Keratinocyte (primary cell): ENCODE data around the gene CHST1. TPM values are rescaled to one million over a fixed set of nuclear protein-coding genes. Genes with fewer than 3 reads are reported as not detected.

Source experiments
- DNase-seq: peaks from one replicate; pipeline ENCODE4 v3.0.0-alpha.2; 2011; ENCODE audit warnings: low read depth, missing footprints, low spot score
- FAIRE-seq: peaks from 2 replicates; lab custom pipeline; 2011; peaks lifted over from hg19 to GRCh38; lab: Jason Lieb, UNC
- H2AFZ ChIP-seq: 2 replicates; pipeline ENCODE4 v1.6.0; 2012; ENCODE audit warnings: low read length, control low read depth, inconsistent platforms; ENCODE audit not compliant: control insufficient read depth
- H3K27ac ChIP-seq: 2 replicates; pipeline ENCODE4 v1.5.1; 2011; ENCODE audit warnings: low read length; ENCODE audit not compliant: control insufficient read depth, insufficient read depth
- H3K27me3 ChIP-seq: 3 replicates; pipeline ENCODE4 v1.6.0; 2011; ENCODE audit warnings: low read length; ENCODE audit not compliant: control insufficient read depth, insufficient read depth; ENCODE audit errors: extremely low read depth
- H3K36me3 ChIP-seq, 2 experiments: 2 replicates in 1 of 2; 3 replicates in 1 of 2; pipeline ENCODE4 v1.5.1; 2011; ENCODE audit warnings: low read length in 2 of 2, mild to moderate bottlenecking in 1 of 2; ENCODE audit not compliant: control insufficient read depth in 2 of 2, insufficient read depth in 2 of 2; ENCODE audit errors: extremely low read depth in 1 of 2
- H3K4me1 ChIP-seq: 3 replicates; pipeline ENCODE4 v1.5.1; 2011; ENCODE audit warnings: low read length; ENCODE audit not compliant: control insufficient read depth, insufficient read depth; ENCODE audit errors: extremely low read depth
- H3K4me2 ChIP-seq: 3 replicates; pipeline ENCODE4 v1.6.0; 2011; ENCODE audit warnings: low read depth, low read length; ENCODE audit not compliant: control insufficient read depth, insufficient read depth; ENCODE audit errors: extremely low read depth
- H3K4me3 ChIP-seq, 3 experiments: fragments of 200-600 bp in 1 of 3; sonication (generic) in 1 of 3; 2 replicates in 2 of 3; 3 replicates in 1 of 3; pipeline ENCODE4 v1.5.1; 2011 to 2016; ENCODE audit warnings: low read length in 3 of 3, mild to moderate bottlenecking in 3 of 3, control low read depth in 2 of 3, inconsistent platforms in 1 of 3, low read depth in 1 of 3, mixed read lengths in 1 of 3, mixed run types in 1 of 3, moderate library complexity in 1 of 3; ENCODE audit not compliant: control insufficient read depth in 2 of 3, insufficient read depth in 2 of 3; ENCODE audit errors: extremely low read depth in 1 of 3
- H3K79me2 ChIP-seq: 2 replicates; pipeline ENCODE4 v1.6.0; 2012; ENCODE audit warnings: low read length; ENCODE audit not compliant: control insufficient read depth, insufficient read depth
- H3K9ac ChIP-seq: 3 replicates; pipeline ENCODE4 v1.6.0; 2011; ENCODE audit warnings: low read length; ENCODE audit not compliant: control insufficient read depth, insufficient read depth; ENCODE audit errors: extremely low read depth
- H3K9me1 ChIP-seq: 3 replicates; pipeline ENCODE4 v1.6.0; 2011; ENCODE audit warnings: low read length; ENCODE audit not compliant: control insufficient read depth, insufficient read depth; ENCODE audit errors: extremely low read depth
- H3K9me3 ChIP-seq: 2 replicates; pipeline ENCODE4 v1.5.1; 2012; ENCODE audit warnings: low read depth, low read length; ENCODE audit not compliant: control insufficient read depth
- H4K20me1 ChIP-seq: 3 replicates; pipeline ENCODE4 v1.6.0; 2011; ENCODE audit warnings: low read length; ENCODE audit not compliant: control insufficient read depth, insufficient read depth; ENCODE audit errors: extremely low read depth
- CTCF ChIP-seq, 3 experiments: IDR thresholded peaks in 1 of 3; conservative IDR thresholded peaks in 1 of 3; optimal IDR thresholded peaks in 1 of 3; 2 replicates in 2 of 3; 3 replicates in 1 of 3; pipeline versions ENCODE3 to v1.5.1; 2011; ENCODE audit warnings: low read length in 3 of 3, mild to moderate bottlenecking in 3 of 3, moderate library complexity in 2 of 3, control low read depth in 1 of 3, inconsistent platforms in 1 of 3; ENCODE audit not compliant: insufficient read depth in 2 of 3; ENCODE audit errors: extremely low read depth in 1 of 3
- EZH2 ChIP-seq: IDR thresholded peaks from one replicate; pipeline ENCODE4 v1.6.1; 2012; ENCODE audit warnings: inconsistent platforms, mild to moderate bottlenecking, low read length, moderate library complexity
- dilution Hi-C: fragments of 300-500 bp; cut with MboI; formaldehyde crosslinking; loops from one replicate; pipeline ENCODE4 v1.7.0; 2020; ENCODE audit warnings: low sequenced_read_pairs; ENCODE audit not compliant: extremely low pct_ligation_motif_present
- polyA plus RNA-seq, 5 experiments: library from polyadenylated mRNA; depleted of rRNA in 3 of 5; stranded (reverse) in 3 of 5; stranded (forward) in 1 of 5; unstranded in 1 of 5; fragments of >200 nt; gene quantifications; 1 replicate in 1 of 5; 2 replicates in 3 of 5; 3 replicates in 1 of 5; pipeline versions ENCODE4 v1.2.1 to v1.2.3, GENCODE V29; 2011 to 2012; ENCODE audit warnings: missing spikeins in 2 of 5, low read depth in 1 of 5, low replicate concordance in 1 of 5

The CHST1 gene
- polyA plus RNA-seq, 1 donor (not counting 4 experiments of a cell fraction or from before 2014, with no cell fraction given) = not detected

GRCh38 chr11:45607995-45608394, 57.4 kb downstream of the CHST1 start:
- Histone ChIP-seq H3K27me3 (peaks cover 11% of the 10 kb centered on the region), H3K27ac (no peak overlapping the region), H4K20me1 (no peaks in the 10 kb centered on the region), H3K9me1 (no peaks in the 10 kb centered on the region), H3K4me3 (no peak overlapping the region), H3K4me1 (no peaks in the 10 kb centered on the region), H3K9ac (no peak overlapping the region), H2AFZ (no peak overlapping the region), H3K79me2 (no peaks in the 10 kb centered on the region), H3K36me3 (no peaks in the 10 kb centered on the region), H3K9me3 (no peaks in the 10 kb centered on the region), H3K4me2 (no peak overlapping the region)
- no peak for FAIRE-seq
- no peak for DNase-seq
- dilution Hi-C loops = no loop called here
- TF ChIP-seq CTCF (optimal IDR thresholded peaks at IDR 0.05 in 1 of 3, IDR thresholded peaks at IDR 0.05 in 1 of 3, conservative IDR thresholded peaks at IDR 0.05 in 1 of 3; ENCODE audit: extremely low read depth in 1 of 3, insufficient read depth in 2 of 3, low read length in 3 of 3) (no peak), EZH2 (no peak)

- FAIRE-seq = no peak
- no peaks in the 10 kb centered on the region for H3K4me1 ChIP-seq
- no peaks in the 10 kb centered on the region for H3K9me3 ChIP-seq
- dilution Hi-C loops = no loop called here
- DNase-seq = no peak
- H3K36me3 ChIP-seq = no peaks in the 10 kb centered on the region
- H3K4me3 ChIP-seq = no peak overlapping the region
- H2AFZ ChIP-seq = no peak overlapping the region
- H3K27ac ChIP-seq = no peak overlapping the region
- no peak overlapping the region for H3K9ac ChIP-seq
- no peaks in the 10 kb centered on the region for H3K79me2 ChIP-seq
- peaks cover 11% of the 10 kb centered on the region for H3K27me3 ChIP-seq
- no peak overlapping the region for H3K4me2 ChIP-seq
- H3K9me1 ChIP-seq = no peaks in the 10 kb centered on the region
- TF ChIP-seq EZH2 (no peak), CTCF (optimal IDR thresholded peaks at IDR 0.05 in 1 of 3, IDR thresholded peaks at IDR 0.05 in 1 of 3, conservative IDR thresholded peaks at IDR 0.05 in 1 of 3; ENCODE audit: extremely low read depth in 1 of 3, insufficient read depth in 2 of 3, low read length in 3 of 3) (no peak)
- no peaks in the 10 kb centered on the region for H4K20me1 ChIP-seq
Measured at GRCh38 chr11:45606514-45607281, 58.7 kb downstream of the CHST1 start.
